OCI-LY7 (cell line): Measurements from ENCODE around the gene TC2N.

ENCODE experiments used
- CTCF ChIP-seq: fragments of 200-600 bp; sonication (generic); conservative IDR thresholded peaks from 2 replicates; pipeline ENCODE4 v1.5.1; 2014; ENCODE audit warnings: mild to moderate bottlenecking, antibody characterized with exemption, low read length, moderate library complexity, mixed read lengths
- EZH2phosphoT487 ChIP-seq: fragments of 200-600 bp; sonication (generic); IDR thresholded peaks from 2 replicates; pipeline ENCODE4 v1.6.1; 2018; ENCODE audit warnings: low read depth, borderline replicate concordance, mild to moderate bottlenecking, mixed run types, antibody characterized with exemption, low read length, moderate library complexity, mixed read lengths

GRCh38 chr14:91906374-91906773, 39.0 kb upstream of the TC2N start:
- TF ChIP-seq CTCF (no peak), EZH2phosphoT487 (no peak)
